CD4-positive, alpha-beta T cell (primary cell): ENCODE results near the gene PNKD. TPM values are rescaled to one million over a fixed set of nuclear protein-coding genes. Genes with fewer than 3 reads are reported as not detected.
"Not testable (repeated sequence)": the region's sequence is repeated elsewhere in the genome, so short reads cannot be mapped to it uniquely, and the experiment has no call there.

Experiments used
- ATAC-seq: fragments of 200-7000 bp; cut with Tn5 transposase; one replicate; pipeline ENCODE4 v1.10.0; 2022; ENCODE audit warnings: mild to moderate bottlenecking; ENCODE audit not compliant: poor library complexity
- CTCF ChIA-PET: fragments of 350-600 bp; sonication (Branson Sonifier 250); formaldehyde crosslinking; loops from one replicate; lab custom pipeline; 2021; ENCODE audit warnings: antibody characterized with exemption, inconsistent platforms; lab: Charles Lee
- POLR2A ChIA-PET: fragments of 350-600 bp; sonication (Branson Sonifier 250); formaldehyde crosslinking; loops from one replicate; lab custom pipeline; 2021; ENCODE audit warnings: antibody characterized with exemption, inconsistent platforms; lab: Charles Lee
- DNase-seq, 14 experiments: peaks; one replicate each; pipeline ENCODE4 v3.0.0-alpha.2; 2013 to 2020; ENCODE audit warnings: mixed read lengths in 2 of 14
- H3K27ac ChIP-seq, 2 donors: one replicate each; pipeline versions ENCODE4 v1.5.1 to v1.7.0; 2013; ENCODE audit warnings: low read length in 2 of 2, low read depth in 1 of 2, mild to moderate bottlenecking in 1 of 2
- H3K27me3 ChIP-seq, 2 experiments: 1 replicate in 1 of 2; 2 replicates in 1 of 2; pipeline versions ENCODE4 v1.6.1 to v1.7.0; 2013; ENCODE audit warnings: low read length in 2 of 2, control low read depth in 1 of 2, mild to moderate bottlenecking in 1 of 2, moderate library complexity in 1 of 2; ENCODE audit not compliant: insufficient read depth in 2 of 2, control insufficient read depth in 1 of 2
- H3K36me3 ChIP-seq: one replicate; pipeline ENCODE4 v1.6.1; 2013; ENCODE audit warnings: low read length, control low read depth; ENCODE audit not compliant: insufficient read depth
- H3K4me1 ChIP-seq: one replicate; pipeline ENCODE4 v1.6.1; 2013; ENCODE audit warnings: low read length, control low read depth; ENCODE audit not compliant: insufficient read depth
- H3K4me3 ChIP-seq: one replicate; pipeline ENCODE4 v1.5.1; 2013; ENCODE audit warnings: mild to moderate bottlenecking, low read length, moderate library complexity
- H3K9me3 ChIP-seq, 2 experiments: 1 replicate in 1 of 2; 2 replicates in 1 of 2; pipeline versions ENCODE4 v1.6.1 to v1.7.0; 2013; ENCODE audit warnings: low read length in 2 of 2, mild to moderate bottlenecking in 2 of 2, control low read depth in 1 of 2, moderate library complexity in 1 of 2; ENCODE audit not compliant: control insufficient read depth in 1 of 2, insufficient read depth in 1 of 2
- H3K27ac Mint-ChIP-seq: one replicate; pipeline ENCODE4 v1.8.0; 2020; ENCODE audit warnings: mixed read lengths
- H3K27me3 Mint-ChIP-seq: one replicate; pipeline ENCODE4 v1.8.0; 2021; ENCODE audit warnings: mixed read lengths
- H3K36me3 Mint-ChIP-seq: one replicate; pipeline ENCODE4 v1.8.0; 2021; ENCODE audit warnings: low read depth, mixed read lengths
- H3K4me1 Mint-ChIP-seq: one replicate; pipeline ENCODE4 v1.8.0; 2021; ENCODE audit warnings: low read depth, mixed read lengths
- H3K4me3 Mint-ChIP-seq: one replicate; pipeline ENCODE4 v1.8.0; 2020; ENCODE audit warnings: mild to moderate bottlenecking, mixed read lengths
- H3K9me3 Mint-ChIP-seq: one replicate; pipeline ENCODE4 v1.8.0; 2020; ENCODE audit warnings: mixed read lengths
- CTCF ChIP-seq: fragments of 200-600 bp; IDR thresholded peaks from one replicate; pipeline ENCODE4 v1.8.0; 2022; ENCODE audit warnings: antibody characterized with exemption, mild to moderate bottlenecking
- intact Hi-C, 2 experiments: fragments of 100-400 bp; cut with DNase I in 1 of 2; cut with micrococcal nuclease in 1 of 2; formaldehyde crosslinking; loops; one replicate each; pipeline versions ENCODE4 v1.15.1 to v1.9.0; 2023 to 2025; cut with DNase I, micrococcal nuclease
- total RNA-seq, 174 experiments: library from RNA in 2 of 174; stranded (reverse) in 2 of 174; gene quantifications; one replicate each; pipeline ENCODE4 v1.2.3 and lab custom pipeline; 2021 to 2026

PNKD gene
- total RNA-seq, 2 experiments from 2014 or later = 9.2 to 10.6 TPM

GRCh38 chr2:218271865-218272530 is 1.7 kb downstream of the PNKD start:
- no peaks in the 10 kb centered on the region for H3K27me3 Mint-ChIP-seq
- intact Hi-C loops = loop anchor here (1.0 to 5.0 kb wide), 7 partner anchors 17 to 385 kb away; partner anchors contain the start of genes CATIP (in 2 of the 2), ARPC2 (in 1 of the 2), BCS1L (in 1 of the 2) and ZNF142 (in 1 of the 2)
- Histone ChIP-seq H3K4me3 (no peak overlapping the region), H3K4me1 (peaks cover 51% of the 10 kb centered on the region), H3K36me3 (peaks cover 48% of the 10 kb centered on the region), H3K9me3 (no peaks in the 10 kb centered on the region), H3K27me3 (no peaks in the 10 kb centered on the region), H3K27ac (peak overlapping the region in 1 of 2 donors; percentile 13)
- H3K27ac Mint-ChIP-seq = peak overlapping the region; percentile 81
- no peaks in the 10 kb centered on the region for H3K9me3 Mint-ChIP-seq
- ChIA-PET CTCF (interaction anchor here (1.2 to 6.5 kb wide), 5 partner anchors 12 to 124 kb away, joined by 6 to 68 read pairs (median 21); partner anchors contain the start of genes CATIP and TMBIM1), POLR2A (interaction anchor here (0.6 to 8.0 kb wide), 11 partner anchors 16 to 388 kb away, joined by 3 to 221 read pairs (median 10); partner anchors contain the start of genes ARPC2, BCS1L, CATIP and CTDSP1)
- peak overlapping the region; percentile 88 for H3K4me3 Mint-ChIP-seq
- H3K4me1 Mint-ChIP-seq = peaks cover 51% of the 10 kb centered on the region
- ATAC-seq = no peak
- H3K36me3 Mint-ChIP-seq = peaks cover 64% of the 10 kb centered on the region
- no peak for TF ChIP-seq CTCF
- DNase-seq = no peak

GRCh38 chr2:218272531-218273212 is 2.4 kb downstream of the PNKD start:
- H3K27me3 ChIP-seq = no peaks in the 10 kb centered on the region
- ChIA-PET CTCF (interaction anchor here (0.7 to 6.5 kb wide), 6 partner anchors 12 to 123 kb away, joined by 3 to 68 read pairs (median 14); partner anchors contain the start of genes CATIP and TMBIM1), POLR2A (interaction anchor here (0.8 to 8.0 kb wide), 7 partner anchors 15 to 293 kb away, joined by 3 to 221 read pairs (median 5); partner anchors contain the start of genes CATIP and TMBIM1)
- peaks cover 48% of the 10 kb centered on the region for H3K36me3 ChIP-seq
- H3K4me3 Mint-ChIP-seq = peak overlapping the region; percentile 88
- peaks cover 64% of the 10 kb centered on the region for H3K36me3 Mint-ChIP-seq
- H3K4me1 Mint-ChIP-seq = peaks cover 50% of the 10 kb centered on the region
- H3K9me3 Mint-ChIP-seq = no peaks in the 10 kb centered on the region
- peak; percentile 77 for TF ChIP-seq CTCF
- H3K27me3 Mint-ChIP-seq = no peaks in the 10 kb centered on the region
- H3K27ac Mint-ChIP-seq = peak overlapping the region; percentile 81
- intact Hi-C loops = loop anchor here (1.0 to 5.0 kb wide), 6 partner anchors 17 to 385 kb away; partner anchors contain the start of genes CATIP (in 2 of the 2), BCS1L (in 1 of the 2) and ZNF142 (in 1 of the 2)
- DNase-seq = peak; percentile 69 to 91 (median 76)
- H3K4me1 ChIP-seq = peaks cover 47% of the 10 kb centered on the region
- peak; percentile 15 for ATAC-seq
- peak overlapping the region; percentile 13 to 52 for H3K27ac ChIP-seq
- no peaks in the 10 kb centered on the region for H3K9me3 ChIP-seq
- no peak overlapping the region for H3K4me3 ChIP-seq

DNA sequence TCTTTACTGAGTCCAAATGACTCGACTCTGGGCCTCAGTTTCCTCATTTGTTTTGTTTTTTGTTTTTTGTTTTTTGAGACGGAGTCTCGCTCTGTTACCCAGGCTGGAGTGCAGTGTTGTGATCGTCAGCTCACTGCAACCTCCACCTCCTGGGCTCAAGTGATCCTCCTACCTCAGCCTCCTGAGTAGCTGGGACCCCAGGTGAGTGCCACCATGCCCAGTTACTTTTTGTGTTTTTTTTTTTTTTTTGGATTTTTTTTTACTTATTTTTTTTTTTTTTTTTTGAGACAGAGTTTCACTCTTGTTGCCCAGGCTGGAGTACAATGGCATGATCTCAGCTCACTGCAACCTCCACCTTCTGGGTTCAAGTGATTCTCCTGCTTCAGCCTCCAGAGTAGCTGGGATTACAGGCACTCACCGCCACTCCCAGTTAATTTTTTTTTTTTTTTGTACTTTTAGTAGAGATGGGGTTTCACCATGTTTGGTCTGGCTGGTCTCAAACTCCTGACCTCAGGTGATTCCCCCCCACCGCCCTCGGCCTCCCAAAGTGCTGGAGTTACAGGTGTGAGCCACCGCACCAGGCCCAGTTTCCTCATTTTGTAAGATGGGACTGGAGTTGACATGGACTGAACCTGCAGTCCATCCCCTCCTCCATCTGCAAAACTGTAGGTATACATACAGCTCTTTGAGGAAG is 3.0 kb downstream of the PNKD start:
- CTCF ChIA-PET = interaction anchor here (0.7 to 6.5 kb wide), 6 partner anchors 11 to 123 kb away, joined by 3 to 68 read pairs (median 14); partner anchors contain the start of genes CATIP and TMBIM1
- peak overlapping the region in 1 of 2 donors; percentile 52 for H3K27ac ChIP-seq
- peaks cover 54% of the 10 kb centered on the region for H3K36me3 ChIP-seq
- intact Hi-C loops = loop anchor here in 1 of 2 experiments (2.0 to 5.0 kb wide), 2 partner anchors 193 to 384 kb away; partner anchors contain the start of genes BCS1L and ZNF142
- H3K27me3 ChIP-seq, H3K9me3 Mint-ChIP-seq, H3K9me3 ChIP-seq, H3K27me3 Mint-ChIP-seq, ATAC-seq, H3K4me3 ChIP-seq: not testable (repeated sequence)
- DNase-seq = peak in 1 of 14 experiments; percentile 22
- peaks cover 69% of the 10 kb centered on the region for H3K36me3 Mint-ChIP-seq
- H3K4me1 ChIP-seq = peaks cover 42% of the 10 kb centered on the region
- H3K27ac Mint-ChIP-seq = peak overlapping the region; percentile 81
- peaks cover 49% of the 10 kb centered on the region for H3K4me1 Mint-ChIP-seq
- peak overlapping the region; percentile 58 for H3K4me3 Mint-ChIP-seq
- POLR2A ChIA-PET = interaction anchor here (0.7 to 8.0 kb wide), 5 partner anchors 15 to 292 kb away, joined by 3 to 221 read pairs (median 3); partner anchors contain the start of genes CATIP and TMBIM1
